ENCODE results near the gene CCNY. TPM values are rescaled to one million over a fixed set of nuclear protein-coding genes. Genes with fewer than 3 reads are reported as not detected.

CCNY gene
- total RNA-seq, 1 experiment from 2014 or later = 30.9 TPM

DNA sequence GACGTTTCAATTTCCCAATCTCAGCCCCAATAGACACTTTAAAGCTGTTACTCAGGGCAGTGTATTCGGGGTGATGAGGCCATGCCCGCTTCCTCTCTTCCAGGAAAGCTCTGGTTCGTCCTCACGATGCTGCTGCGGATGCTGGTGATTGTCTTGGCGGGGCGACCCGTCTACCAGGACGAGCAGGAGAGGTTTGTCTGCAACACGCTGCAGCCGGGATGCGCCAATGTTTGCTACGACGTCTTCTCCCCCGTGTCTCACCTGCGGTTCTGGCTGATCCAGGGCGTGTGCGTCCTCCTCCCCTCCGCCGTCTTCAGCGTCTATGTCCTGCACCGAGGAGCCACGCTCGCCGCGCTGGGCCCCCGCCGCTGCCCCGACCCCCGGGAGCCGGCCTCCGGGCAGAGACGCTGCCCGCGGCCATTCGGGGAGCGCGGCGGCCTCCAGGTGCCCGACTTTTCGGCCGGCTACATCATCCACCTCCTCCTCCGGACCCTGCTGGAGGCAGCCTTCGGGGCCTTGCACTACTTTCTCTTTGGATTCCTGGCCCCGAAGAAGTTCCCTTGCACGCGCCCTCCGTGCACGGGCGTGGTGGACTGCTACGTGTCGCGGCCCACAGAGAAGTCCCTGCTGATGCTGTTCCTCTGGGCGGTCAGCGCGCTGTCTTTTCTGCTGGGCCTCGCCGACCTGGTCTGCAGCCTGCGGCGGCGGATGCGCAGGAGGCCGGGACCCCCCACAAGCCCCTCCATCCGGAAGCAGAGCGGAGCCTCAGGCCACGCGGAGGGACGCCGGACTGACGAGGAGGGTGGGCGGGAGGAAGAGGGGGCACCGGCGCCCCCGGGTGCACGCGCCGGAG is 271.4 kb downstream of the CCNY start:
- DNase-seq (ENCODE audit: extremely low read depth, low read depth) = no peak

DNA sequence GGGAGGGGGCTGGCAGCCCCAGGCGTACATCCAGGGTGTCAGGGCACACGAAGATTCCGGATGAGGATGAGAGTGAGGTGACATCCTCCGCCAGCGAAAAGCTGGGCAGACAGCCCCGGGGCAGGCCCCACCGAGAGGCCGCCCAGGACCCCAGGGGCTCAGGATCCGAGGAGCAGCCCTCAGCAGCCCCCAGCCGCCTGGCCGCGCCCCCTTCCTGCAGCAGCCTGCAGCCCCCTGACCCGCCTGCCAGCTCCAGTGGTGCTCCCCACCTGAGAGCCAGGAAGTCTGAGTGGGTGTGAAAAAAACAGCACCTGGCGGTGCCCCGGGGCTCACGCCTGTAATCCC is 272.0 kb downstream of the CCNY start:
- DNase-seq (ENCODE audit: extremely low read depth, low read depth) = no peak

DNA sequence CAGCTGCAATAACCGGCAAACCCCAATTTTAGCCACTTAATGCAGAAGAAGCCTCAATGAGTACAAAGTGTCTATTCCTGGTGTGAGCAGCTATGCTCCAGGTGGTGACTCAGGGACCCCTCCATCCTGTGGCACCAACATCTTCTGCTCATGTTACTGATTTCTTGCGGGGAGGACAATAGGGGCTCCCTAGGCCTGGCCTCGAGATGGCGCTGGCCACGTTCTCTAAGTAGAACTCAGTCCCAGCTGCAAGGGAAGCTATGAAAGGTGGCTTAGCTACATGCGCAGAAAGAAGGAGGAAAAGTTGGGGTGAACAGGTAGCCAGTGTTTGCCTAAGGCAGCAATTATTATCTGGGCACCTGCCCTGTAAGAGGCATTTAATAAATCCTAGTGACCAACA is 275.4 kb downstream of the CCNY start:
- no peak for DNase-seq (ENCODE audit: extremely low read depth, low read depth)

DNA sequence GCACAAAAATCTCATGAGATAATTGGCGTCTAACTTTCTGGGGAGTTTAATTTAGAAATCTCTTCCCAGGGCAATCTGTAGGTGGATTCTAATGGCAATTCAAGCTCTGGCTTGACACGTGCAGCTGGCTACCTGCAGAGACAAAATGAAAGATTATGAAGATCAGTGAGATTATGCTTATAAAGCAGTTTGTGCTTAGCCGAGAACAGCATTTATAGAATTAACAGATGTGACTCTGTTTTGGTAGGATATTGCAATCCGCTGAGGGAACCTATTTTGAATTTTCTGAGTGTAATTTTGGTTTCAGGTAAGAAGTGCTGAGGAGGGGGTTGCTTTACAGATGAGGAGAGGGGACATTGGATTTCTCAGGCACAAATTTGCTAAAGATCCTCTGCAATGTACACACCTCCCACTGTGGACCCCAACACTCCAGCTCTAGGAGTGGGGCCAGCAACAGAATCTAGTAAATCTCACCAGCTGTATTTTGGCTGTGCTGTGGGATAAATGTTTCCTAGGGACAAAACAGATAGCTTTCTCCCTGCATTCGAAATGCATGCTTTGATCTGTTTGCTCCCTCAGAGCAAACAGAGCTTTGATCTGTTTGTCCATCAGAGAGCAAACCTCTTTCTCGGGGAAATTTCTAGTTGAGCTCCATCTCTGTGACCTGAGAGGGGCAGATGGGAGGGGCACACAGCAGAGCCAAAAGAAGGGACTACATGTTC is 276.2 kb downstream of the CCNY start:
- DNase-seq (ENCODE audit: extremely low read depth, low read depth) = no peak

DNA sequence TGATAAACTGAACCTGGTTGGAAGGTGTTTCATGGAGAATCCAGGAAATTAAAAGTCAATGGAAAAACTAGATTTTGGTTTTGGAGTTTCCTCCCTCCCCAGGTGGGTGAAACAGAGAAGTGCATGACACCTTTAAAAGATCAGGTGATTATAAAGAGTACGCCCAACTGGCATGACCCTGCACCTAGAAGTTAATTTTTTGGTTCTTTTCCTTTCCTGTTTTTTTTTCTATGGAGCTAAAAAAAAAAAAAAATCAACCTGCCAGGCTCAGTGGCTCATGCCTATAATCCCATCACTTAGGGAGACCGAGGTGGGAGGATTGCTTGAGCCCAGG is 276.8 kb downstream of the CCNY start:
- no peak for DNase-seq (ENCODE audit: extremely low read depth, low read depth)

DNA sequence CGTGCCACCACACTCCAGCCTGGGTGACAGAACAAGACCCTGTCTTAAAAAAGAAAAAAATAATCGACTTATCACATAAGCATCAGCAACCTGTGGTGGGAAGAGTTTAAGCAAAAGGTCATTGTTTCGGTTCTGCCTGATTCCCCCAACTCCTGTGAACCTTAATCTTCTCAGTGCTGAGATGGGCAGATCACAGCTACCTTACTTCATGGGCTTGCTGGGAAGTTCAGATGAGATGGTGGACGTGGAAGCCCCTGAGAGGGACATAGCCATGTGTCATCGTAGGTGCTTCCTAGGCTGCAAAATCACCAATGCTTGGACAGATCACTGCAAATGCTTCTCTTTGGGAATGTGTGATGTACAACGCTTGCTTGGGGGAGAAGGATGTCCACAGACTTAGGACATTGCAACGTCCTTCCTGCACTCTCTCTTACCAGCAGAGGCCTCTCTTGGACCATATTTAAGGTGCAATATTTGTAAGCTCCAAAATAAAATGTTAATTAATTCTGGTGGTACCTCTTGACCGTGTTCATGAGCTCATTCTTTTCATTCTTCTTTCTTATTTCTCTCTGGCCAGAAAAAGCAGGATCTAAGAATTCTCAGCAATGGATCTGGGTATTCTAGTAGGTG is 277.4 kb downstream of the CCNY start:
- peak; percentile 29 for DNase-seq (ENCODE audit: extremely low read depth, low read depth)

DNA sequence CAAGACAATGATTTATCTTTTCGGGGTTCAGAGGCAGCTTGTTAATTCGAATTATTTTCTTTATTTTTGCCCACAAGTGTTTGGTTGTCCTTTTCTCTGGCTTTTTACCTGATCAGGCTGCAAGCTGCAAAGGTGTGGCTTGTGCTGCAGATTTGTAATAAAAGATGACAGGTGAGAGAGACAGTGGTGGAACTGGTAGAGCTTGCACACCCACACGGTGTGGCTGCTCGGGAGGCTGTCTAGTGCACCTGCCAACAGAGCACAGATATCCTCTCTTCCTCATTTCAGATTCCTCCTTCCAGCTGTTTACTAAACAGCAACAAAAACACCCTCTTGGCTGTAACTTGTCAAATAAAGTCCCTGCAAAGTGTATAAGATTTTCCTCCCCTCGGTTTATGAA is 278.0 kb downstream of the CCNY start:
- DNase-seq (ENCODE audit: extremely low read depth, low read depth) = no peak

Other genes starting within 250 kb of the CCNY start
- 15.9 and 23.2 TPM in 2 replicates for gene CUL2, start 246.2 kb upstream of the CCNY start, total RNA-seq (2014; rRNA removed; shearing (Covaris generic))
- 240 and 246 TPM in 2 replicates for gene CREM, start 209.7 kb upstream of the CCNY start, total RNA-seq (2014; rRNA removed; shearing (Covaris generic))

Data from NCI-H460 (cell line).